GM12878 (cell line): ENCODE data around the gene SLC37A1. TPM values are rescaled to one million over a fixed set of nuclear protein-coding genes. Genes with fewer than 3 reads are reported as not detected.

Experiments
- ATAC-seq: fragments of 200-7000 bp; cut with Tn5 transposase; 3 replicates; pipeline ENCODE4 v1.9.1; 2020; ENCODE audit warnings: mild to moderate bottlenecking, moderate library complexity
- BruUV-seq: library from RNA; stranded (reverse); fragments of 400-500 nt; replicated peaks from 2 replicates; lab custom pipeline; 2021; lab: Mats Ljungman, UMichigan
- CTCF ChIA-PET: fragments of 300-600 bp; sonication (Branson Sonifier 250); formaldehyde crosslinking; extraction: SDS; loops from one replicate; lab custom pipeline; 2021; ENCODE audit warnings: inconsistent platforms; lab: Yijun Ruan, JAX
- POLR2A ChIA-PET: fragments of 350-600 bp; formaldehyde crosslinking; extraction: SDS; loops from one replicate; lab custom pipeline; 2021; ENCODE audit warnings: inconsistent platforms; lab: Charles Lee
- RAD21 ChIA-PET: fragments of 300-600 bp; sonication (Branson Sonifier 250); formaldehyde crosslinking; loops from one replicate; lab custom pipeline; 2023; ENCODE audit warnings: antibody characterized with exemption; ENCODE audit not compliant: unreplicated experiment; lab: Charles Lee
- SMC1A ChIA-PET: fragments of 300-600 bp; sonication (Branson Sonifier 250); formaldehyde crosslinking; loops from one replicate; lab custom pipeline; 2023; ENCODE audit not compliant: unreplicated experiment, uncharacterized antibody; lab: Charles Lee
- DNase-seq: peaks from one replicate; pipeline ENCODE4 v3.0.0-alpha.2; 2011; ENCODE audit warnings: low read depth, low spot score
- FAIRE-seq: peaks from 3 replicates; lab custom pipeline; 2011; peaks lifted over from hg19 to GRCh38; lab: Jason Lieb, UNC
- H2AFZ ChIP-seq: 2 replicates; pipeline ENCODE4 v1.6.0; 2011; ENCODE audit warnings: low read depth, low read length, control low read depth; ENCODE audit not compliant: control insufficient read depth
- H3K27ac ChIP-seq: 2 replicates; pipeline ENCODE4 v1.5.1; 2011; ENCODE audit warnings: control low read depth; ENCODE audit not compliant: control insufficient read depth, insufficient read depth
- H3K27me3 ChIP-seq, 2 experiments: replicated peaks in 1 of 2; 2 replicates each; pipeline versions ENCODE4 v1.6.0 to v1.6.1; 2011; ENCODE audit warnings: low read length in 1 of 2; ENCODE audit not compliant: control insufficient read depth in 2 of 2, insufficient read depth in 2 of 2
- H3K36me3 ChIP-seq, 2 experiments: 2 replicates each; pipeline ENCODE4 v1.5.1; 2011; ENCODE audit warnings: low read length in 1 of 2; ENCODE audit not compliant: control insufficient read depth in 2 of 2, insufficient read depth in 2 of 2
- H3K4me1 ChIP-seq: 2 replicates; pipeline ENCODE4 v1.6.1; 2011; ENCODE audit warnings: mild to moderate bottlenecking, low read length, moderate library complexity, mixed read lengths; ENCODE audit not compliant: control insufficient read depth, insufficient read depth
- H3K4me2 ChIP-seq: 2 replicates; pipeline ENCODE4 v1.6.0; 2011; ENCODE audit warnings: control low read depth; ENCODE audit not compliant: control insufficient read depth, insufficient read depth
- H3K4me3 ChIP-seq: fragments of 200-600 bp; sonication (generic); 2 replicates; pipeline ENCODE4 v1.5.1; 2016
- H3K79me2 ChIP-seq: 2 replicates; pipeline ENCODE4 v1.6.0; 2011; ENCODE audit warnings: low read length; ENCODE audit not compliant: control insufficient read depth, insufficient read depth
- H3K9ac ChIP-seq: 2 replicates; pipeline ENCODE4 v1.8.0; 2011; ENCODE audit warnings: low read length, control low read depth, mixed read lengths; ENCODE audit not compliant: control insufficient read depth, insufficient read depth
- H3K9me3 ChIP-seq: replicated peaks from 3 replicates; pipeline ENCODE4 v1.5.1; 2011; ENCODE audit warnings: mild to moderate bottlenecking, low read length; ENCODE audit not compliant: control insufficient read depth, insufficient read depth
- H4K20me1 ChIP-seq: 2 replicates; pipeline ENCODE4 v1.6.0; 2011; ENCODE audit not compliant: control insufficient read depth, insufficient read depth
- BCL3 ChIP-seq: IDR thresholded peaks from 2 replicates; pipeline ENCODE4 v1.6.1; 2011; ENCODE audit warnings: borderline replicate concordance, low read depth, mild to moderate bottlenecking, moderate library complexity, low read length; ENCODE audit not compliant: insufficient read depth, poor library complexity, severe bottlenecking
- CBFB ChIP-seq: IDR thresholded peaks from 2 replicates; pipeline ENCODE4 v1.6.1; 2016; ENCODE audit warnings: antibody characterized with exemption, low read depth
- EED ChIP-seq: sonication (generic); IDR thresholded peaks from 2 replicates; pipeline ENCODE4 v1.6.1; 2016; ENCODE audit warnings: antibody characterized with exemption, low read depth
- ETV6 ChIP-seq, 2 experiments: fragments of 450-650 bp in 1 of 2; IDR thresholded peaks in 1 of 2; conservative IDR thresholded peaks in 1 of 2; 2 replicates each; pipeline ENCODE4 v1.6.1; 2014; ENCODE audit warnings: antibody characterized with exemption in 1 of 2, borderline replicate concordance in 1 of 2, low read depth in 1 of 2, mild to moderate bottlenecking in 1 of 2, moderate library complexity in 1 of 2
- FOXM1 ChIP-seq: IDR thresholded peaks from 2 replicates; pipeline ENCODE4 v1.6.1; 2012; ENCODE audit warnings: low read depth, mild to moderate bottlenecking, inconsistent platforms, low read length, moderate library complexity
- HDAC2 ChIP-seq: fragments of 200-600 bp; sonication (generic); IDR thresholded peaks from 2 replicates; pipeline ENCODE4 v1.6.1; 2017
- IKZF1 ChIP-seq: fragments of 450-650 bp; conservative IDR thresholded peaks from 2 replicates; pipeline ENCODE4 v1.6.1; 2017; ENCODE audit warnings: antibody characterized with exemption, mild to moderate bottlenecking
- IKZF2 ChIP-seq, 2 experiments: fragments of 450-650 bp; IDR thresholded peaks; 2 replicates each; pipeline ENCODE4 v1.6.1; 2017; ENCODE audit warnings: mild to moderate bottlenecking in 2 of 2, moderate library complexity in 2 of 2
- MTA2 ChIP-seq: fragments of 450-650 bp; IDR thresholded peaks from 2 replicates; pipeline ENCODE4 v1.6.1; 2016; ENCODE audit warnings: low read depth, mild to moderate bottlenecking, moderate library complexity
- MTA3 ChIP-seq: IDR thresholded peaks from 2 replicates; pipeline ENCODE4 v1.6.1; 2012; ENCODE audit warnings: low read length, inconsistent platforms, borderline replicate concordance
- NR2F1 ChIP-seq: fragments of 450-650 bp; conservative IDR thresholded peaks from 2 replicates; pipeline ENCODE4 v1.6.1; 2017; ENCODE audit warnings: mild to moderate bottlenecking
- PAX5 ChIP-seq: IDR thresholded peaks from 2 replicates; pipeline ENCODE4 v1.6.1; 2011; ENCODE audit warnings: low read depth, low read length, borderline replicate concordance
- POLR2AphosphoS5 ChIP-seq: IDR thresholded peaks from 2 replicates; pipeline ENCODE4 v1.6.1; 2011; ENCODE audit warnings: mild to moderate bottlenecking, low read length, inconsistent platforms
- RUNX3 ChIP-seq: IDR thresholded peaks from 2 replicates; pipeline ENCODE4 v1.6.1; 2012; ENCODE audit warnings: low read length, inconsistent platforms
- SMAD1 ChIP-seq: fragments of 450-650 bp; IDR thresholded peaks from 2 replicates; pipeline ENCODE4 v1.6.1; 2018; ENCODE audit warnings: mild to moderate bottlenecking, low read depth; ENCODE audit not compliant: partially characterized antibody
- TCF12 ChIP-seq: IDR thresholded peaks from 2 replicates; pipeline ENCODE4 v1.6.1; 2011; ENCODE audit warnings: low read depth, mild to moderate bottlenecking, low read length
- TCF3 ChIP-seq: IDR thresholded peaks from 2 replicates; pipeline ENCODE4 v1.6.1; 2012; ENCODE audit warnings: low read depth, mild to moderate bottlenecking, low read length, borderline replicate concordance; ENCODE audit not compliant: insufficient read depth
- USF2 ChIP-seq: IDR thresholded peaks from 2 replicates; pipeline ENCODE4 v1.6.1; 2011; ENCODE audit warnings: low read depth, low read length, improper control_type of control experiment, borderline replicate concordance
- ZNF687 ChIP-seq: fragments of 450-650 bp; IDR thresholded peaks from 2 replicates; pipeline ENCODE4 v1.6.1; 2017; ENCODE audit warnings: mild to moderate bottlenecking, moderate library complexity
- WGBS: methylation state at CpG from one replicate; pipeline ENCODE4 v1.1.6; 2016; ENCODE audit warnings: low lambda C conversion rate; ENCODE audit not compliant: insufficient replicate concordance, insufficient coverage; ENCODE audit errors: missing lambda C conversion rate; 5-methylcytosine and 5-hydroxymethylcytosine counted together
- in situ Hi-C: fragments of 300-500 bp; cut with MboI; formaldehyde crosslinking; loops from 9 replicates; pipeline ENCODE4 v1.14.3; 2018; ENCODE audit warnings: mixed read lengths
- intact Hi-C: fragments of 100-400 bp; cut with micrococcal nuclease; formaldehyde crosslinking; loops from one replicate; pipeline ENCODE4 v1.14.2; 2022; ENCODE audit not compliant: unreplicated experiment
- polyA plus RNA-seq, 11 experiments: library from polyadenylated mRNA; depleted of rRNA in 4 of 11; unstranded in 6 of 11; stranded (reverse) in 5 of 11; fragments of >200 nt; fragmentation: Nextera tagmentation in 4 of 11; fragmentation: Illumina TruSeq in 1 of 11; extraction: Ambion mirVana in 4 of 11; extraction: Trizol in 1 of 11; gene quantifications; 1 replicate in 1 of 11; 2 replicates in 10 of 11; pipeline versions ENCODE4 v1.2.1 to v1.2.3, GENCODE V29; 2011 to 2016; ENCODE audit warnings: inconsistent platforms in 2 of 11, missing spikeins in 2 of 11, low read depth in 1 of 11
- total RNA-seq, 4 experiments: library from RNA; depleted of rRNA in 3 of 4; stranded (reverse); fragments of >200 nt in 3 of 4; fragmentation: Illumina TruSeq in 1 of 4; extraction: Trizol in 1 of 4; gene quantifications; 2 replicates each; pipeline versions ENCODE4 v1.2.1 to v1.2.3, GENCODE V29; 2013 to 2021

Gene SLC37A1
- total and polyA plus RNA-seq, 10 of the 15 experiments (the other 5 are each of a cell fraction or from before 2014, with no cell fraction given), result 1.1 to 35.5 (median 24.4) TPM

- ATAC-seq (peak; percentile 91), DNase-seq (no peak), FAIRE-seq (peak; percentile 57)
- Histone ChIP-seq H3K27me3 (no peaks in the 10 kb centered on the region), H3K27ac (peak overlapping the region; percentile 50), H2AFZ (0 out of 2 replicates have a peak overlapping the region, but pooled peaks have one; percentile 26), H3K4me1 (peaks cover 26% of the 10 kb centered on the region), H3K79me2 (no peaks in the 10 kb centered on the region), H3K4me2 (no peak overlapping the region; the same call in 1 of the 2 replicates), H3K9me3 (no peaks in the 10 kb centered on the region), H3K9ac (peak overlapping the region; percentile 17; the same call in 1 of the 2 replicates), H3K36me3 (peaks cover 3 to 6% of the 10 kb centered on the region in 2 experiments; a peak in 3 of 4 replicates), H3K4me3 (no peak overlapping the region), H4K20me1 (no peaks in the 10 kb centered on the region)
- CTCF ChIA-PET, result interaction anchor here (1.0 to 1.1 kb wide), 3 partner anchors 20 to 247 kb away, joined by 3 to 4 read pairs (median 3); no protein-coding TSS in a partner anchor
- TF ChIP-seq FOXM1, result peak; percentile 35; the same call in 1 of the 2 replicates
- TF ChIP-seq NR2F1, result peak; percentile 72
- peak; percentile 61; the same call in 1 of the 2 replicates for TF ChIP-seq EED
- TF ChIP-seq PAX5, result peak; percentile 94
- TF ChIP-seq MTA2, result no peak
- TF ChIP-seq TCF3, result 0 out of 2 replicates have a peak, but pooled peaks have one; percentile 49
- peak; percentile 81 for TF ChIP-seq RUNX3
- no peak for TF ChIP-seq HDAC2
- TF ChIP-seq IKZF2 (IDR thresholded peaks at IDR 0.05), result 0 out of 4 replicates have a peak, but pooled peaks of 1 of the 2 experiments have one; percentile 24
- 0 out of 2 replicates have a peak, but pooled peaks have one; percentile 46 for TF ChIP-seq TCF12
- TF ChIP-seq IKZF1, result peak; percentile 26; the same call in 1 of the 2 replicates
- no peak for TF ChIP-seq POLR2AphosphoS5
- TF ChIP-seq CBFB, result no peak
- peak in 1 of 2 experiments; percentile 24; a peak in 1 of 4 replicates for TF ChIP-seq ETV6 (conservative IDR thresholded peaks at IDR 0.05 in 1 of 2, IDR thresholded peaks at IDR 0.05 in 1 of 2; ENCODE audit: borderline replicate concordance in 1 of 2, low read depth in 1 of 2)
- peak; percentile 62 for TF ChIP-seq BCL3
- 0 out of 2 replicates have a peak, but pooled peaks have one; percentile 27 for TF ChIP-seq ZNF687
- no peak for TF ChIP-seq SMAD1
- TF ChIP-seq USF2, result no peak
- TF ChIP-seq MTA3, result 0 out of 2 replicates have a peak, but pooled peaks have one; percentile 43
- SMC1A ChIA-PET, result interaction anchor here (1.0 to 1.7 kb wide), 2 partner anchors 20 to 22 kb away, joined by 4 read pairs; no protein-coding TSS in a partner anchor
- WGBS, result 2% methylated on average over 14 of the region's 14 CpGs
- POLR2A ChIA-PET, result no interaction called here
- no TSS peak for BruUV-seq
- RAD21 ChIA-PET, result interaction anchor here (1.2 kb wide), 1 partner anchor 21 kb away, joined by 3 read pairs; no protein-coding TSS in a partner anchor
- intact Hi-C loops (no loop called here), in situ Hi-C loops (no loop called here)
Measured at GRCh38 chr21:42556960-42557359, 43.3 kb downstream of the SLC37A1 start.
